Measurements from ENCODE around the gene DBNDD1.

- TF ChIP-seq CTCF (IDR thresholded peaks at IDR 0.05; ENCODE audit: extremely low read depth in 1 of 2, insufficient read depth in 1 of 2, low read depth in 1 of 2, low read length in 2 of 2) (no peak), POLR2AphosphoS5 (IDR thresholded peaks at IDR 0.05; ENCODE audit: insufficient read depth, low read depth, low read length) (no peak), MYC (IDR thresholded peaks at IDR 0.05; ENCODE audit: low read depth, low read length) (no peak), MAX (IDR thresholded peaks at IDR 0.05; ENCODE audit: insufficient read depth, insufficient read length) (no peak), POLR2A (IDR thresholded peaks at IDR 0.05; ENCODE audit: low read depth, low read length) (no peak)
Observed at GRCh38 chr16:89993971-89994370, 25.3 kb downstream of the DBNDD1 start.
